K562 (cell line): Measurements from ENCODE around the gene HIPK2. TPM values are rescaled to one million over a fixed set of nuclear protein-coding genes. Genes with fewer than 3 reads are reported as not detected.

Experiments used
- MCM2 ChIP-seq: fragments of 450-650 bp; IDR thresholded peaks from 2 replicates; pipeline ENCODE4 v1.6.1; 2017; ENCODE audit warnings: low read depth, mild to moderate bottlenecking
- NCOR1 ChIP-seq: fragments of 450-650 bp; IDR thresholded peaks from 2 replicates; pipeline ENCODE4 v1.6.1; 2016; ENCODE audit warnings: mild to moderate bottlenecking, moderate library complexity
- NELFE ChIP-seq: IDR thresholded peaks from 2 replicates; pipeline ENCODE4 v1.6.1; 2011; ENCODE audit warnings: mild to moderate bottlenecking; ENCODE audit not compliant: insufficient read depth, insufficient read length
- POLR2AphosphoS2 ChIP-seq: IDR thresholded peaks from 2 replicates; pipeline ENCODE4 v1.6.1; 2012; ENCODE audit warnings: low read length, improper control_type of control experiment
- RBM14 ChIP-seq: fragments of 200-400 bp; formaldehyde crosslinking; IDR thresholded peaks from 2 replicates; pipeline ENCODE4 v1.6.1; 2018; ENCODE audit warnings: low read depth, mild to moderate bottlenecking, low read length, moderate library complexity, borderline replicate concordance; ENCODE audit not compliant: insufficient read depth
- RERE ChIP-seq: sonication (generic); formaldehyde crosslinking; IDR thresholded peaks from 2 replicates; pipeline ENCODE4 v1.8.0; 2023; ENCODE audit warnings: missing genetic modification reagents, mild to moderate bottlenecking, borderline replicate concordance
- SMARCB1 ChIP-seq: IDR thresholded peaks from 2 replicates; pipeline ENCODE4 v1.6.1; 2011; ENCODE audit warnings: improper control_type of control experiment, low read depth; ENCODE audit not compliant: insufficient read length
- ZNF217 ChIP-seq: sonication (generic); formaldehyde crosslinking; IDR thresholded peaks from 2 replicates; pipeline ENCODE4 v1.8.0; 2022; ENCODE audit warnings: mild to moderate bottlenecking, missing genetic modification reagents
- ZNF384 ChIP-seq: IDR thresholded peaks from 2 replicates; pipeline ENCODE4 v1.6.1; 2012; ENCODE audit warnings: low read depth, low read length, improper control_type of control experiment
- polyA plus RNA-seq, 8 experiments: library from polyadenylated mRNA; depleted of rRNA in 4 of 8; stranded (reverse) in 5 of 8; unstranded in 3 of 8; fragments of >200 nt; fragmentation: Nextera tagmentation in 2 of 8; fragmentation: Illumina TruSeq in 1 of 8; extraction: Ambion mirVana in 2 of 8; extraction: Trizol in 1 of 8; gene quantifications; 2 replicates each; pipeline versions ENCODE4 v1.2.1 to v1.2.3, GENCODE V29; 2011 to 2014; ENCODE audit warnings: inconsistent platforms in 1 of 8, missing spikeins in 1 of 8
- total RNA-seq, 7 experiments: library from RNA; depleted of rRNA in 6 of 7; stranded (reverse); fragments of >200 nt in 6 of 7; fragmentation: Illumina TruSeq in 2 of 7; extraction: Trizol in 2 of 7; gene quantifications; 2 replicates each; pipeline versions ENCODE4 v1.2.1 to v1.2.3, GENCODE V29; 2011 to 2021; ENCODE audit warnings: low replicate concordance in 1 of 7
- TF ChIP-seq, protein P1 (sequence below): fragments of 450-650 bp; formaldehyde crosslinking; IDR thresholded peaks from 2 replicates; pipeline ENCODE4 v1.4.0; 2022; ENCODE audit warnings: missing genetic modification characterization
- TF ChIP-seq, protein P2 (sequence below): fragments of 250-450 bp; sonication (Bioruptor Pico); IDR thresholded peaks from 2 replicates; pipeline ENCODE4 v1.9.0; 2021; ENCODE audit warnings: mild to moderate bottlenecking
- TF ChIP-seq, protein P3 (sequence below): fragments of 450-650 bp; IDR thresholded peaks from 2 replicates; pipeline ENCODE4 v1.6.1; 2018; ENCODE audit not compliant: partially characterized antibody
- TF ChIP-seq, protein P4 (sequence below): sonication (generic); formaldehyde crosslinking; IDR thresholded peaks from 2 replicates; pipeline ENCODE4 v1.8.0; 2022; ENCODE audit warnings: mild to moderate bottlenecking, missing genetic modification reagents

HIPK2 gene
- total and polyA plus RNA-seq, 9 of the 15 experiments (the other 6 are each of a cell fraction or from before 2014, with no cell fraction given), result 0.69 to 19.8 (median 5.1) TPM

DNA sequence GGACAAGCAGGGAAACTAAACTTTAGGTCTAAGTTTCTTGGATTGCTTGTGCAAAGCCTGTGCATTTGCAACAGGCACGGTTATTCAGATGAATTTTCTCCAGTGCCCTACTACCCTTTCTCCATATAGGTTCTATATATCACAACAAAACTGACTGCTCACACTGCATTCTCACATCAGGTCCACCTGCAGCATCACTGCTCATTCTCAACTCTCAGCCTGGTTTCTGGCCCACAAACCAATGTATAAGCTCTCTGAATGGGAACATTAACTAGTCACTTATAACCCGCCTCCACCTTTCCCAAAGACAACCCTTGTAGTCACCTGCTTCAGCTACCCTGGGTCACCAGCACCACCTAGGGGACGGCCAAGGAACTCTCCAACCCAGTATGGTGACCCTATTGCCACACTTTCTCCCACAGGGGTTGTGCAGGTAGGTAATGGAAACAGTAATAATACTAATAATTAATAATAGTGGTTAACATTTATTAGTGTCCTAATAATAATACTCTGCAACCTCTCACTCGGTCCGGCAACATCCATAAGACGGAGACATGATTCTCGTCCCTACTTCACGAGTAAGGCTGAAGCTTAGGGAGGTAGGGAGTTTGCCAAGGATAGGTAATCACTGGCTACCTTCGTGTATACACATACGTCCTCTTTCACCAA, 157.0 kb downstream of the HIPK2 start (continued):
- TF ChIP-seq, protein P1, sequence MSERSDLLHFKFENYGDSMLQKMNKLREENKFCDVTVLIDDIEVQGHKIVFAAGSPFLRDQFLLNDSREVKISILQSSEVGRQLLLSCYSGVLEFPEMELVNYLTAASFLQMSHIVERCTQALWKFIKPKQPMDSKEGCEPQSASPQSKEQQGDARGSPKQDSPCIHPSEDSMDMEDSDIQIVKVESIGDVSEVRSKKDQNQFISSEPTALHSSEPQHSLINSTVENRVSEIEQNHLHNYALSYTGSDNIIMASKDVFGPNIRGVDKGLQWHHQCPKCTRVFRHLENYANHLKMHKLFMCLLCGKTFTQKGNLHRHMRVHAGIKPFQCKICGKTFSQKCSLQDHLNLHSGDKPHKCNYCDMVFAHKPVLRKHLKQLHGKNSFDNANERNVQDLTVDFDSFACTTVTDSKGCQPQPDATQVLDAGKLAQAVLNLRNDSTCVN (CRISPR knock-in tag), result no peak
- TF ChIP-seq, protein P2, sequence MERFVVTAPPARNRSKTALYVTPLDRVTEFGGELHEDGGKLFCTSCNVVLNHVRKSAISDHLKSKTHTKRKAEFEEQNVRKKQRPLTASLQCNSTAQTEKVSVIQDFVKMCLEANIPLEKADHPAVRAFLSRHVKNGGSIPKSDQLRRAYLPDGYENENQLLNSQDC (CRISPR knock-in tag), result no peak
- TF ChIP-seq SMARCB1 (no peak), POLR2AphosphoS2 (0 out of 2 replicates have a peak, but pooled peaks have one; percentile 46), RERE (CRISPR knock-in tag) (no peak), NELFE (no peak), MCM2 (no peak), ZNF384 (no peak), RBM14 (no peak), NCOR1 (no peak), ZNF217 (CRISPR knock-in tag) (peak; percentile 92)
- TF ChIP-seq, protein P3, sequence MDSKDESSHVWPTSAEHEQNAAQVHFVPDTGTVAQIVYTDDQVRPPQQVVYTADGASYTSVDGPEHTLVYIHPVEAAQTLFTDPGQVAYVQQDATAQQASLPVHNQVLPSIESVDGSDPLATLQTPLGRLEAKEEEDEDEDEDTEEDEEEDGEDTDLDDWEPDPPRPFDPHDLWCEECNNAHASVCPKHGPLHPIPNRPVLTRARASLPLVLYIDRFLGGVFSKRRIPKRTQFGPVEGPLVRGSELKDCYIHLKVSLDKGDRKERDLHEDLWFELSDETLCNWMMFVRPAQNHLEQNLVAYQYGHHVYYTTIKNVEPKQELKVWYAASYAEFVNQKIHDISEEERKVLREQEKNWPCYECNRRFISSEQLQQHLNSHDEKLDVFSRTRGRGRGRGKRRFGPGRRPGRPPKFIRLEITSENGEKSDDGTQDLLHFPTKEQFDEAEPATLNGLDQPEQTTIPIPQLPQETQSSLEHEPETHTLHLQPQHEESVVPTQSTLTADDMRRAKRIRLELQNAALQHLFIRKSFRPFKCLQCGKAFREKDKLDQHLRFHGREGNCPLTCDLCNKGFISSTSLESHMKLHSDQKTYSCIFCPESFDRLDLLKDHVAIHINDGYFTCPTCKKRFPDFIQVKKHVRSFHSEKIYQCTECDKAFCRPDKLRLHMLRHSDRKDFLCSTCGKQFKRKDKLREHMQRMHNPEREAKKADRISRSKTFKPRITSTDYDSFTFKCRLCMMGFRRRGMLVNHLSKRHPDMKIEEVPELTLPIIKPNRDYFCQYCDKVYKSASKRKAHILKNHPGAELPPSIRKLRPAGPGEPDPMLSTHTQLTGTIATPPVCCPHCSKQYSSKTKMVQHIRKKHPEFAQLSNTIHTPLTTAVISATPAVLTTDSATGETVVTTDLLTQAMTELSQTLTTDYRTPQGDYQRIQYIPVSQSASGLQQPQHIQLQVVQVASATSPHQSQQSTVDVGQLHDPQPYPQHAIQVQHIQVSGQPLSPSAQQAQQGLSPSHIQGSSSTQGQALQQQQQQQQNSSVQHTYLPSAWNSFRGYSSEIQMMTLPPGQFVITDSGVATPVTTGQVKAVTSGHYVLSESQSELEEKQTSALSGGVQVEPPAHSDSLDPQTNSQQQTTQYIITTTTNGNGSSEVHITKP, result no peak
- TF ChIP-seq, protein P4, sequence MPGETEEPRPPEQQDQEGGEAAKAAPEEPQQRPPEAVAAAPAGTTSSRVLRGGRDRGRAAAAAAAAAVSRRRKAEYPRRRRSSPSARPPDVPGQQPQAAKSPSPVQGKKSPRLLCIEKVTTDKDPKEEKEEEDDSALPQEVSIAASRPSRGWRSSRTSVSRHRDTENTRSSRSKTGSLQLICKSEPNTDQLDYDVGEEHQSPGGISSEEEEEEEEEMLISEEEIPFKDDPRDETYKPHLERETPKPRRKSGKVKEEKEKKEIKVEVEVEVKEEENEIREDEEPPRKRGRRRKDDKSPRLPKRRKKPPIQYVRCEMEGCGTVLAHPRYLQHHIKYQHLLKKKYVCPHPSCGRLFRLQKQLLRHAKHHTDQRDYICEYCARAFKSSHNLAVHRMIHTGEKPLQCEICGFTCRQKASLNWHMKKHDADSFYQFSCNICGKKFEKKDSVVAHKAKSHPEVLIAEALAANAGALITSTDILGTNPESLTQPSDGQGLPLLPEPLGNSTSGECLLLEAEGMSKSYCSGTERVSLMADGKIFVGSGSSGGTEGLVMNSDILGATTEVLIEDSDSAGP (CRISPR knock-in tag), result no peak
